NCI-H446 treated with DMSO at 0.1 percent for 48 hours (cell line): ENCODE measurements around the gene NIM1K.
"Not testable (repeated sequence)": the region's sequence is repeated elsewhere in the genome, so short reads cannot be mapped to it uniquely, and the experiment has no call there.

Source experiments
- DNase-seq: peaks from one replicate; lab custom pipeline; 2025; lab: John Stamatoyannopoulos, UW

The NIM1K gene

GRCh38 chr5:43314724-43315123 lies 122.7 kb downstream of the NIM1K start:
- DNase-seq, result no peak

- no peak for DNase-seq
These were observed 123.2 kb downstream of the NIM1K start for GRCh38 chr5:43315263-43315662.

- no peak for DNase-seq
These were observed 123.7 kb downstream of the NIM1K start for GRCh38 chr5:43315682-43316081.

GRCh38 chr5:43316421-43316820 lies 124.4 kb downstream of the NIM1K start:
- no peak for DNase-seq

- no peak for DNase-seq
These were observed 128.8 kb downstream of the NIM1K start for GRCh38 chr5:43320846-43321245.

- not testable (repeated sequence) for DNase-seq
These were observed 131.5 kb downstream of the NIM1K start for GRCh38 chr5:43323488-43323887.

GRCh38 chr5:43325624-43326023 lies 133.6 kb downstream of the NIM1K start:
- DNase-seq, result not testable (repeated sequence)
